GM19043 (cell line): ENCODE data around the gene MED29.

ENCODE experiments used
- ATAC-seq: cut with Tn5 transposase; IDR thresholded peaks from one replicate; pipeline ENCODE4 v1.9.1; 2021; ENCODE audit warnings: low read depth; ENCODE audit not compliant: unreplicated experiment

The MED29 gene

GRCh38 chr19:39390751-39391437, at the start of gene MED29, which contains the start of gene PAF1:
Gene MED29 (plus strand): TSS chr19:39391378. CDS start chr19:39391423, 45 bp downstream.
Gene PAF1 (minus strand): TSS chr19:39391106. CDS start chr19:39390864, 242 bp downstream.
- ATAC-seq: peak; percentile 78

- ATAC-seq: peak; percentile 81
Measured at GRCh38 chr19:39341719-39342604, 49.2 kb upstream of the MED29 start, which contains the start of gene SAMD4B. Gene SAMD4B (plus strand): TSS chr19:39342421. CDS start chr19:39356894, 14,473 bp downstream.

- ATAC-seq: no peak
Measured at GRCh38 chr19:39342647-39343305, 48.4 kb upstream of the MED29 start.

GRCh38 chr19:39345956-39346355, 45.2 kb upstream of the MED29 start:
- no peak for ATAC-seq

GRCh38 chr19:39347332-39348164, 43.6 kb upstream of the MED29 start:
- no peak for ATAC-seq

- no peak for ATAC-seq
Measured at GRCh38 chr19:39349326-39349725, 41.9 kb upstream of the MED29 start.

- no peak for ATAC-seq
Measured at GRCh38 chr19:39350156-39350555, 41.0 kb upstream of the MED29 start.

- ATAC-seq: no peak
Measured at GRCh38 chr19:39351537-39352064, 39.6 kb upstream of the MED29 start.

GRCh38 chr19:39352381-39353255, 38.6 kb upstream of the MED29 start:
- no peak for ATAC-seq

- no peak for ATAC-seq
Measured at GRCh38 chr19:39355253-39355652, 35.9 kb upstream of the MED29 start.

GRCh38 chr19:39356073-39356472, 35.1 kb upstream of the MED29 start:
- no peak for ATAC-seq

- ATAC-seq: no peak
Measured at GRCh38 chr19:39356647-39357046, 34.5 kb upstream of the MED29 start.

GRCh38 chr19:39359026-39359425, 32.2 kb upstream of the MED29 start:
- no peak for ATAC-seq

GRCh38 chr19:39360599-39360998, 30.6 kb upstream of the MED29 start:
- ATAC-seq: no peak

GRCh38 chr19:39362682-39363657, 28.2 kb upstream of the MED29 start:
- no peak for ATAC-seq

GRCh38 chr19:39363901-39364457, 27.2 kb upstream of the MED29 start:
- no peak for ATAC-seq

GRCh38 chr19:39365531-39365930, 25.6 kb upstream of the MED29 start:
- no peak for ATAC-seq
